ENCODE data around the gene USH2A.
"Not testable (repeated sequence)": the region's sequence is repeated elsewhere in the genome, so short reads cannot be mapped to it uniquely, and the experiment has no call there.

The USH2A gene

GRCh38 chr1:216049741-216050430, 373.4 kb downstream of the USH2A start:
- no peak for DNase-seq (ENCODE audit: low read depth in 2 of 3, low spot score in 1 of 3)

GRCh38 chr1:216047811-216048572, 375.3 kb downstream of the USH2A start:
- no peak for DNase-seq (ENCODE audit: low read depth in 2 of 3, low spot score in 1 of 3)

- no peak for DNase-seq (ENCODE audit: low read depth in 2 of 3, low spot score in 1 of 3)
Measured at GRCh38 chr1:216046336-216046735, 376.9 kb downstream of the USH2A start.

DNA sequence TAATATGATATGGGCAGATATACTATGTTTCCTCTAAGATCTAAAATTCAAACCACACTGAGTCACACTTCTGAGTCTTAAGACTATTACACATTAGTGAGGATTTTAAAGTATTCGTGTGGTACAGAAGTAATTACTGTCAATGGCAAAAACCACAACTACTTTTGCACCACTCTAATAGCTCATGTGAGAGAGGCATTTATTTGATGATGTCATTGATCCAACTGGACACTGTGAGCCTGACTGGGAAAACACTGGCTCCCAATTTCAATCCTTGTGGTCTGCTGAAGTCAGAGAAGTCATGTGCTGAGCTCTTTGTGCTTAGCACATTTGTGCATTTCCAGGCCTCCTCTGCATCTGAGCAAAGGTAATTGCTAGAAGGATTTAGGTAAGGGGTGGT, 377.8 kb downstream of the USH2A start:
- DNase-seq (ENCODE audit: low read depth in 2 of 3, low spot score in 1 of 3), result no peak

DNA sequence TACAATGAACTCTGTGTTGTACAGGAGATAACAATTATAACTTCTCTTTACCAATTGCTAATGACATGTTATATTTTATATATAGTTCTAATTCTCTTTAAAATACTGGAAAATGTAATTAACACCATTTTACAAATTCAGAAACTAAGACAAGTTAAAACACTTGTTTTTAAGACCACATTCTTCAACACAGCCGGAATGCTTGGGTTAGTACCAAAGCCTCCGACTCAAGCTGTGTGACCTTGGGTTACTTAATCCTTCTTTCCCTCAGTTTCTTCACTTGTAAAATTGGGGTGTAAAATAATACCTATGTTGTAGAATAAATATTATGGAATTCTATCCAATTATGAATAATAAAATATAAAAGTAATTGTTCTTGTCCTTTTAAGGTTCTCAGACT, 378.7 kb downstream of the USH2A start:
- no peak for DNase-seq (ENCODE audit: low read depth in 2 of 3, low spot score in 1 of 3)

- DNase-seq (ENCODE audit: low read depth in 2 of 3, low spot score in 1 of 3), result no peak
Measured at GRCh38 chr1:216034506-216034905, 388.7 kb downstream of the USH2A start.

DNA sequence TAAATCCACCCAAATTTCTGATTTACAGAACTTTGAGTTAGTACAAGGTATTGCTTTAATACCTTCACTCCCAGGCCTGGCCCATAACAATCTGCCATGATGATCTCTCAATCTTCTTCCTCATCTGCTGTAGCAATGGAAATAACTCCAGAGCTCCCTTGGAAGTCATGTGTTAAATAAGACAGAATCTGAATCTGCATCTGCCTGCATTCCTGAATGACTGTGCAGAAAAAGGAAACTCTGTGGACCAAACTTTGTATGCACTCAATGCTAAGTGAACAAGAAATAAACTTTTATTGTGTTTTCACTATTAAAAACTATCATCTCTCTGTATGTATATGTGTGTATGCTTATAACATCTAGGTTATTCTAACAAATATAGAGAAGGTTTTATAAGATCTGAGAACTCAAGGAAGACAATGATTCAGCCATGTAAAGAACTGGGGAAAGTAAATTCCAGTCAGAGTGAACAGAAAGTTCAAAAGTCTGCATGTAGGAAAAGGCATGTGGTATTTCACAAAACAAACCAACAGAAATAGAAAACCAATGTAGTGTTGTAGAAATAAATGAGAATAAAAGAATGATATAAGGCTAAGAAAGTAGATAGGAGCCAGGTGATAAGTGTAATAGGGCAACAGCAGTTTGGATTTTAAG, 390.2 kb downstream of the USH2A start:
- no peak for DNase-seq (ENCODE audit: low read depth in 2 of 3, low spot score in 1 of 3)

DNA sequence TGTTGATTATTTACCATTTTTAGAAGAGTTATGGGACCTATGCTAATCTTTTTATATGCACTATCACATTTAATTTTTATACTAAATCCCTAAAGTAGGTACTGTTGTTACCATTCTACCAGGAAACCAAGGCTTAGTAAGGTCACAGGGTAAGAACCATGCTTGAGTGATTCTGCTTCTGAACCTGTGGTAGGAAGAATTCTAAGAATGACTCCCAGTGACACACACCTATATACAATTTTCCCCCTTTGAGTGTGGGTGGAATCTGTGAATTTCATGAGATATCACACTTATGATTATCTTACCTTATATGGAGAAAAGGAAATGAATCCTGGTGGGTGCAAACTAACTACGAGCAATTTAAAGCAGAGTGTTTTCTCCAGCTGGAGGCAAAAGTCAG, 391.0 kb downstream of the USH2A start:
- DNase-seq (ENCODE audit: low read depth in 2 of 3, low spot score in 1 of 3), result no peak

DNA sequence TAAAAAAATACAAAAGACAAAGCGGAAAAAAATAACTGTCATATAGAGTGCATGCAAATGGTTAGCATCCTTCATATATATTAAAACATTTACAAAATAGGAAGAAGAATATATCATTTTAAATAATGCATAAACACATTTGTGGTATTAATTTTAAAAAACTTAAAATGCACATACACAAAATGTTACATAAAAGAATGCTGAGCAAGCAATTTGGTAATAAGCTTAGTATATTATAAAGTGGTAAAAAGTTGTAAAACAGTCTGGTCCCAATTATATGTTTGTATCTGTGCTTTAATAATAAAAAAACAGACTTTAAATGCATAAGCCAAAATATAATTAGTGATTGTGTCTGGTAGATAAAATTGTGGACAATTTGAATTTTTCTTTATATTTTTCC, 394.6 kb downstream of the USH2A start:
- no peak for DNase-seq (ENCODE audit: low read depth in 2 of 3, low spot score in 1 of 3)

- DNase-seq (ENCODE audit: low read depth in 2 of 3, low spot score in 1 of 3), result no peak
Measured at GRCh38 chr1:216024546-216024945, 398.7 kb downstream of the USH2A start.

DNA sequence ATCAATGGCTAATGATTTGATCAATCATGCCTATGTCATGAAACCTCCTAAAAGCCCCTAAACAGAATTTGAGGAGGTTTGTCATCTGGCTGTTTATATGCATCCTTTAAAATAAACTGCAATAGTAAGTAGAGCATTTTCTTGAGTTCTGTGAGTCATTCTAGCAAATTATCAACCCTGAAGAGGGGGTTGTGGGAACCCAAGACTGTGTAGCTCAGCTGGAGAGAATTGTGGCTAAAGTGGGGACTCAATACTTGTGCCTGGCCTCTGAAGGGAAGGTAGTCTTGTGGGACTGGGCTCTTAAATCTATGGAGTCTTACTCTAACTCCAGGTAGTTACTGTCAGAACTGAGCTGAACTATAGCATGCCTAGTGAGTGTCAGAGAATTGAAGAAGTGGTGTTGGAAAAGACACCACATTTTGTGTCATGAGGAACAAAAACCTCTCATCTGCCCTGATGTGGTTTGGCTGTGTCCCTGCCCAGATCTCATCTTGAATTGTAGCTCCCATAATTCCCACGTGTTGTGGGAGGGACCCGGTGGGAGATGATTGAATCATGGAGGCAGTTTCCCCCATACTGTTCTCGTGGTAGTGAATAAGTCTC, 402.4 kb downstream of the USH2A start:
- no peak for DNase-seq (ENCODE audit: low read depth in 2 of 3, low spot score in 1 of 3)

GRCh38 chr1:216015116-216015515, 408.1 kb downstream of the USH2A start:
- DNase-seq (ENCODE audit: low read depth in 2 of 3, low spot score in 1 of 3), result no peak

- DNase-seq (ENCODE audit: low read depth in 2 of 3, low spot score in 1 of 3), result no peak
Measured at GRCh38 chr1:216014086-216014485, 409.2 kb downstream of the USH2A start.

GRCh38 chr1:216009456-216009855, 413.8 kb downstream of the USH2A start:
- not testable (repeated sequence) for DNase-seq (ENCODE audit: low read depth in 2 of 3, low spot score in 1 of 3)

GRCh38 chr1:216005916-216006315, 417.3 kb downstream of the USH2A start:
- no peak for DNase-seq (ENCODE audit: low read depth in 2 of 3, low spot score in 1 of 3)

DNA sequence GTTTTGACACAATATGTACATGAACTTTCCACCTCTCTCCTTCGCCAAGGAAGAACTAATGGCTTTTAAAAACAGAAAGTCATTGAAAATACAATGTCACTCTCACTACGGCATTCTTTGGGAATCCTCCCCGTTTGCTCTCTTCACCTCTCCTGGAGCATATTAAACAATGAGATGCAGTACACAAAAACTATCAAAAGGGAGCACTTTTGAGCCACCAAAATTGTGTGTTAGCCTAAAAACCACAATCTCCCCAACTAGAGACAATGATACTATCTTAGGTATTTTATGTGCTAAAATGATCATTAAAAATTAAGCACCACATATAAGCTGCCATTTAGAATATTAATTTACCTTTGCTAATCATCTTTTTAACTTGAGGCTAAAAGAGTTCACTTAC, 430.6 kb downstream of the USH2A start:
- no peak for DNase-seq (ENCODE audit: low read depth in 2 of 3, low spot score in 1 of 3)

- DNase-seq (ENCODE audit: low read depth in 2 of 3, low spot score in 1 of 3), result no peak
Measured at GRCh38 chr1:215987092-215987875, 436.0 kb downstream of the USH2A start.

- DNase-seq (ENCODE audit: low read depth in 2 of 3, low spot score in 1 of 3), result no peak
Measured at GRCh38 chr1:215986401-215986800, 436.8 kb downstream of the USH2A start.

DNA sequence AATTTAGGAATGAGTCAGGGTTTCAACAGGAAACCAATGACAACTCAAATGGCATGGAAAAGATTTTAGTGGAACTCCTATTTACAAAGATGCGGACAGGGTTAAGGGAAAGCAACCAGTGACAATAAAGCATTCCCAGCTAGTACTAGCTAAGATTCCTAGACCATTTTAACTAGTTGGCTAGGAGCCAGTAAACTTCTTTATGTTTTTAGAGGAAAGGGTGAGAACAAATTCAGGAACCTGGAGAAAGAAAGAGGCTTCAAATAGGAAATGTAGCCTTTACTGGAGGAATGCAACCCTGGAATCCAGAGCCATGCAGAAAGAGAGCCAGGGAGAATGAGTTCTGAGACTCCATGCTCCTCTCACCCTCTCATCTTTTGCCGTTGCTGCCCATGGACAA, 439.6 kb downstream of the USH2A start:
- no peak for DNase-seq (ENCODE audit: low read depth in 2 of 3, low spot score in 1 of 3)

GRCh38 chr1:215971793-215972441, 451.3 kb downstream of the USH2A start:
- DNase-seq (ENCODE audit: low read depth in 2 of 3, low spot score in 1 of 3), result no peak

DNA sequence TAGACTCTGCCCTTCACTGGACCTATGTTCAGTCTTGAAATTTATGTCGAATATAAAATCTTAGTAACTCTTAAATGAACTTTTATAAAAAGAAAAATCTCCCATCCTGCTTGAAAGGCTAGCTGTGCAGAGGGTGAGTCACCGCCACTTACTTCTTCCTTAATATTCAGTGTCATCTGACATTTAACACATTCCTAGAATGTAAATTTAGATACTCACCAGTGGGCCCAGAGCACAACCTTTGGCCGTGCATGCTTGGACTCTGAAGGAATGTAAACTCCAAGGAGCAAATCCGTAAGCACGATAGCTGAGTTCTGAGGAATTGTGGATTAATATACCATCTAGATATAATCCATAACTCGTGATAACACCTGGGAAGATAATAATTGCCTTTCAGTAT, 452.8 kb downstream of the USH2A start:
- DNase-seq (ENCODE audit: low read depth in 2 of 3, low spot score in 1 of 3), result no peak

Data from stimulated activated CD4-positive, alpha-beta T cell treated with anti-CD3 and anti-CD28 coated beads, Interleukin-12 subunit alpha, Interleukin-12 subunit beta, amount 100 ng/mL, for 48 hours (primary cell).